HepG2 (cell line): Measurements from ENCODE around the gene KAZN. TPM values are rescaled to one million over a fixed set of nuclear protein-coding genes. Genes with fewer than 3 reads are reported as not detected.
A peak's percentile ranks its signal among the peaks of the same experiment; 100 is the strongest.

Experiments used
- FOXO1 ChIP-seq: sonication (generic); formaldehyde crosslinking; IDR thresholded peaks from 2 replicates; pipeline ENCODE4 v1.4.0; 2020; ENCODE audit warnings: missing genetic modification reagents
- GATA4 ChIP-seq: sonication (generic); IDR thresholded peaks from 2 replicates; pipeline ENCODE4 v1.6.1; 2016; ENCODE audit warnings: antibody characterized with exemption, low read depth, borderline replicate concordance
- KDM2A ChIP-seq: sonication (generic); formaldehyde crosslinking; IDR thresholded peaks from 2 replicates; pipeline ENCODE4 v1.4.0; 2020; ENCODE audit warnings: low read depth, missing genetic modification reagents, borderline replicate concordance
- KLF9 ChIP-seq: IDR thresholded peaks from 2 replicates; pipeline ENCODE4 v1.6.1; 2016; ENCODE audit warnings: low read depth
- MYNN ChIP-seq: sonication (generic); formaldehyde crosslinking; IDR thresholded peaks from 2 replicates; pipeline ENCODE4 v1.4.0; 2020; ENCODE audit warnings: mild to moderate bottlenecking, low read depth, missing genetic modification reagents
- RCOR2 ChIP-seq: IDR thresholded peaks from 2 replicates; pipeline ENCODE4 v1.6.1; 2016; ENCODE audit warnings: missing biosample characterization, missing genetic modification reagents
- SRSF1 ChIP-seq: fragments of 200-400 bp; formaldehyde crosslinking; optimal IDR thresholded peaks from 2 replicates; pipeline ENCODE3; 2017; ENCODE audit warnings: mild to moderate bottlenecking, low read depth, low read length, moderate library complexity
- ZNF354B ChIP-seq: sonication (generic); formaldehyde crosslinking; IDR thresholded peaks from 2 replicates; pipeline ENCODE4 v1.8.0; 2022; ENCODE audit warnings: mild to moderate bottlenecking, missing genetic modification reagents
- polyA plus RNA-seq, 8 experiments: library from polyadenylated mRNA; depleted of rRNA in 3 of 8; stranded (reverse) in 7 of 8; unstranded in 1 of 8; fragments of >200 nt; fragmentation: Illumina TruSeq in 4 of 8; extraction: Trizol in 4 of 8; gene quantifications; 2 replicates each; pipeline versions ENCODE4 v1.2.1 to v1.2.3, GENCODE V29; 2011 to 2016; ENCODE audit warnings: low read depth in 4 of 8, missing spikeins in 1 of 8, mixed read lengths in 1 of 8; ENCODE audit not compliant: insufficient read depth in 1 of 8
- total RNA-seq, 5 experiments: library from RNA; depleted of rRNA; stranded (reverse); fragments of >200 nt; fragmentation: Illumina TruSeq; extraction: Trizol; gene quantifications; 2 replicates each; pipeline ENCODE4 v1.2.3, GENCODE V29; 2016; ENCODE audit warnings: low read depth in 1 of 5
- TF ChIP-seq, protein P1 (sequence below): sonication (generic); formaldehyde crosslinking; IDR thresholded peaks from 2 replicates; pipeline ENCODE4 v1.4.0; 2020; ENCODE audit warnings: missing genetic modification reagents, borderline replicate concordance
- TF ChIP-seq, protein P2 (sequence below): IDR thresholded peaks from 2 replicates; pipeline ENCODE4 v1.6.1; 2012; ENCODE audit warnings: inconsistent platforms
- TF ChIP-seq, protein P3 (sequence below): sonication (generic); formaldehyde crosslinking; IDR thresholded peaks from 2 replicates; pipeline ENCODE4 v1.5.0; 2020; ENCODE audit warnings: mild to moderate bottlenecking, missing genetic modification reagents, moderate library complexity
- TF ChIP-seq, protein P4 (sequence below): sonication (generic); formaldehyde crosslinking; IDR thresholded peaks from 2 replicates; pipeline ENCODE4 v1.8.1; 2023; ENCODE audit warnings: missing genetic modification reagents, inconsistent platforms, borderline replicate concordance
- TF ChIP-seq, protein P5 (sequence below): sonication (generic); formaldehyde crosslinking; conservative IDR thresholded peaks from 2 replicates; pipeline ENCODE4 v1.8.0; 2022; ENCODE audit warnings: missing genetic modification reagents
- TF ChIP-seq, protein P6 (sequence below): sonication (generic); formaldehyde crosslinking; IDR thresholded peaks from 2 replicates; pipeline ENCODE4 v1.4.0; 2020; ENCODE audit warnings: missing genetic modification reagents, borderline replicate concordance

The KAZN gene
- total and polyA plus RNA-seq, 2 of the 13 experiments (the other 11 are each of a cell fraction or from before 2014, with no cell fraction given): 10.4 to 13.5 TPM

DNA sequence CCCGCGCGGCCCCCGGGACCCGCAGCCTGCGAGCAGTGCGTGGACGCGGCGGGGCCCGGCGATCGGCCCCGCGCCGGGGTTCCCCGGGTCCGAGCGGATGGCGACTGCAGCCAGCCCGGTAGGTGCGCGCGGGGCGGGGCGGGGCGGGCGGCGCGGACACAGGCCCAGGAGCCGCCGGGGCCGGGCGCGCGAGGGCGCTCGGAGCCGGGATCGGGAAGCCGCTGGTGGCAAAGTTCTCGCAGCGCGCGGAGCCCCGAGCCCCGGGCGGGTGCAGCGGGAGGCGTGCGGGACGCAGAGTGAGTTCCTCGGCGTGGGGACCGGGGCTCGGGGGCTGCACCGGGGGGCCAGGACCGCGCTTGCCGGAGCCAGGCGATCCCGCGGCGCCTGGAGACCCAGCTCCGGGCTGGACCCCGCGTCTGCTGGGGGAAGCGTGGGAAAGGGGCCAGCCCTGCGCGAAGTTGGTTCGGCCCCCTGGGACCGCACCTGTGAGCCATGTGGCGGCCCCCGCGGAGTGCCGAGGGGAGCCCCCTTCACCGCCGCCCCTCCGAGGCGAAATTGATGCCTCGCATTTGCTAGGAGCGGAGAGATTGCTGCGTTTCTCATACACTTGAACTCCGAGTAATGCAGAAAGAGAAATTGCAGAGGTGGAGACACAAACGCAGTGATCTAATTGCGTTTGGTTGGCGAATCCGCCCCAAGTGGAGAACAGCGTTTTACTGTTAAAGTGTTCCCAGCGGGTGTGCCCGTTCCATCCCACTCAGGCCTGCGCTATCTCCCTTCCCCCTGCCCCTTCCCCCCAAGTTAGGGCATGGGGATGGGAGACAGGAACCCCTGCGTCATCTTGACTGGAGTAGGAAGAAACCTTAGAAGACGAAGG, 326.2 kb downstream of the KAZN start (continued):
- TF ChIP-seq, protein P1, sequence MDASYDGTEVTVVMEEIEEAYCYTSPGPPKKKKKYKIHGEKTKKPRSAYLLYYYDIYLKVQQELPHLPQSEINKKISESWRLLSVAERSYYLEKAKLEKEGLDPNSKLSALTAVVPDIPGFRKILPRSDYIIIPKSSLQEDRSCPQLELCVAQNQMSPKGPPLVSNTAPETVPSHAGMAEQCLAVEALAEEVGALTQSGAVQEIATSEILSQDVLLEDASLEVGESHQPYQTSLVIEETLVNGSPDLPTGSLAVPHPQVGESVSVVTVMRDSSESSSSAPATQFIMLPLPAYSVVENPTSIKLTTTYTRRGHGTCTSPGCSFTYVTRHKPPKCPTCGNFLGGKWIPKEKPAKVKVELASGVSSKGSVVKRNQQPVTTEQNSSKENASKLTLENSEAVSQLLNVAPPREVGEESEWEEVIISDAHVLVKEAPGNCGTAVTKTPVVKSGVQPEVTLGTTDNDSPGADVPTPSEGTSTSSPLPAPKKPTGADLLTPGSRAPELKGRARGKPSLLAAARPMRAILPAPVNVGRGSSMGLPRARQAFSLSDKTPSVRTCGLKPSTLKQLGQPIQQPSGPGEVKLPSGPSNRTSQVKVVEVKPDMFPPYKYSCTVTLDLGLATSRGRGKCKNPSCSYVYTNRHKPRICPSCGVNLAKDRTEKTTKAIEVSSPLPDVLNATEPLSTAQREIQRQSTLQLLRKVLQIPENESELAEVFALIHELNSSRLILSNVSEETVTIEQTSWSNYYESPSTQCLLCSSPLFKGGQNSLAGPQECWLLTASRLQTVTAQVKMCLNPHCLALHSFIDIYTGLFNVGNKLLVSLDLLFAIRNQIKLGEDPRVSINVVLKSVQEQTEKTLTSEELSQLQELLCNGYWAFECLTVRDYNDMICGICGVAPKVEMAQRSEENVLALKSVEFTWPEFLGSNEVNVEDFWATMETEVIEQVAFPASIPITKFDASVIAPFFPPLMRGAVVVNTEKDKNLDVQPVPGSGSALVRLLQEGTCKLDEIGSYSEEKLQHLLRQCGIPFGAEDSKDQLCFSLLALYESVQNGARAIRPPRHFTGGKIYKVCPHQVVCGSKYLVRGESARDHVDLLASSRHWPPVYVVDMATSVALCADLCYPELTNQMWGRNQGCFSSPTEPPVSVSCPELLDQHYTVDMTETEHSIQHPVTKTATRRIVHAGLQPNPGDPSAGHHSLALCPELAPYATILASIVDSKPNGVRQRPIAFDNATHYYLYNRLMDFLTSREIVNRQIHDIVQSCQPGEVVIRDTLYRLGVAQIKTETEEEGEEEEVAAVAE (CRISPR knock-in tag): no peak
- TF ChIP-seq, protein P2, sequence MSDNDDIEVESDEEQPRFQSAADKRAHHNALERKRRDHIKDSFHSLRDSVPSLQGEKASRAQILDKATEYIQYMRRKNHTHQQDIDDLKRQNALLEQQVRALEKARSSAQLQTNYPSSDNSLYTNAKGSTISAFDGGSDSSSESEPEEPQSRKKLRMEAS: 0 out of 2 replicates have a peak, but pooled peaks have one; percentile 18
- no peak for TF ChIP-seq ZNF354B (CRISPR knock-in tag)
- TF ChIP-seq, protein P3, sequence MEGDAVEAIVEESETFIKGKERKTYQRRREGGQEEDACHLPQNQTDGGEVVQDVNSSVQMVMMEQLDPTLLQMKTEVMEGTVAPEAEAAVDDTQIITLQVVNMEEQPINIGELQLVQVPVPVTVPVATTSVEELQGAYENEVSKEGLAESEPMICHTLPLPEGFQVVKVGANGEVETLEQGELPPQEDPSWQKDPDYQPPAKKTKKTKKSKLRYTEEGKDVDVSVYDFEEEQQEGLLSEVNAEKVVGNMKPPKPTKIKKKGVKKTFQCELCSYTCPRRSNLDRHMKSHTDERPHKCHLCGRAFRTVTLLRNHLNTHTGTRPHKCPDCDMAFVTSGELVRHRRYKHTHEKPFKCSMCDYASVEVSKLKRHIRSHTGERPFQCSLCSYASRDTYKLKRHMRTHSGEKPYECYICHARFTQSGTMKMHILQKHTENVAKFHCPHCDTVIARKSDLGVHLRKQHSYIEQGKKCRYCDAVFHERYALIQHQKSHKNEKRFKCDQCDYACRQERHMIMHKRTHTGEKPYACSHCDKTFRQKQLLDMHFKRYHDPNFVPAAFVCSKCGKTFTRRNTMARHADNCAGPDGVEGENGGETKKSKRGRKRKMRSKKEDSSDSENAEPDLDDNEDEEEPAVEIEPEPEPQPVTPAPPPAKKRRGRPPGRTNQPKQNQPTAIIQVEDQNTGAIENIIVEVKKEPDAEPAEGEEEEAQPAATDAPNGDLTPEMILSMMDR: peak; percentile 43
- no peak for TF ChIP-seq MYNN (CRISPR knock-in tag)
- TF ChIP-seq, protein P4, sequence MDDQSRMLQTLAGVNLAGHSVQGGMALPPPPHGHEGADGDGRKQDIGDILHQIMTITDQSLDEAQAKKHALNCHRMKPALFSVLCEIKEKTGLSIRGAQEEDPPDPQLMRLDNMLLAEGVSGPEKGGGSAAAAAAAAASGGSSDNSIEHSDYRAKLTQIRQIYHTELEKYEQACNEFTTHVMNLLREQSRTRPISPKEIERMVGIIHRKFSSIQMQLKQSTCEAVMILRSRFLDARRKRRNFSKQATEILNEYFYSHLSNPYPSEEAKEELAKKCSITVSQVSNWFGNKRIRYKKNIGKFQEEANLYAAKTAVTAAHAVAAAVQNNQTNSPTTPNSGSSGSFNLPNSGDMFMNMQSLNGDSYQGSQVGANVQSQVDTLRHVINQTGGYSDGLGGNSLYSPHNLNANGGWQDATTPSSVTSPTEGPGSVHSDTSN (CRISPR knock-in tag): no peak
- TF ChIP-seq, protein P5, sequence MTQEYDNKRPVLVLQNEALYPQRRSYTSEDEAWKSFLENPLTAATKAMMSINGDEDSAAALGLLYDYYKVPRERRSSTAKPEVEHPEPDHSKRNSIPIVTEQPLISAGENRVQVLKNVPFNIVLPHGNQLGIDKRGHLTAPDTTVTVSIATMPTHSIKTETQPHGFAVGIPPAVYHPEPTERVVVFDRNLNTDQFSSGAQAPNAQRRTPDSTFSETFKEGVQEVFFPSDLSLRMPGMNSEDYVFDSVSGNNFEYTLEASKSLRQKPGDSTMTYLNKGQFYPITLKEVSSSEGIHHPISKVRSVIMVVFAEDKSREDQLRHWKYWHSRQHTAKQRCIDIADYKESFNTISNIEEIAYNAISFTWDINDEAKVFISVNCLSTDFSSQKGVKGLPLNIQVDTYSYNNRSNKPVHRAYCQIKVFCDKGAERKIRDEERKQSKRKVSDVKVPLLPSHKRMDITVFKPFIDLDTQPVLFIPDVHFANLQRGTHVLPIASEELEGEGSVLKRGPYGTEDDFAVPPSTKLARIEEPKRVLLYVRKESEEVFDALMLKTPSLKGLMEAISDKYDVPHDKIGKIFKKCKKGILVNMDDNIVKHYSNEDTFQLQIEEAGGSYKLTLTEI (CRISPR knock-in tag): no peak
- no peak for TF ChIP-seq RCOR2 (CRISPR knock-in tag)
- TF ChIP-seq KDM2A (CRISPR knock-in tag): 0 out of 2 replicates have a peak, but pooled peaks have one; percentile 11
- no peak for TF ChIP-seq KLF9 (CRISPR knock-in tag)
- TF ChIP-seq, protein P6, sequence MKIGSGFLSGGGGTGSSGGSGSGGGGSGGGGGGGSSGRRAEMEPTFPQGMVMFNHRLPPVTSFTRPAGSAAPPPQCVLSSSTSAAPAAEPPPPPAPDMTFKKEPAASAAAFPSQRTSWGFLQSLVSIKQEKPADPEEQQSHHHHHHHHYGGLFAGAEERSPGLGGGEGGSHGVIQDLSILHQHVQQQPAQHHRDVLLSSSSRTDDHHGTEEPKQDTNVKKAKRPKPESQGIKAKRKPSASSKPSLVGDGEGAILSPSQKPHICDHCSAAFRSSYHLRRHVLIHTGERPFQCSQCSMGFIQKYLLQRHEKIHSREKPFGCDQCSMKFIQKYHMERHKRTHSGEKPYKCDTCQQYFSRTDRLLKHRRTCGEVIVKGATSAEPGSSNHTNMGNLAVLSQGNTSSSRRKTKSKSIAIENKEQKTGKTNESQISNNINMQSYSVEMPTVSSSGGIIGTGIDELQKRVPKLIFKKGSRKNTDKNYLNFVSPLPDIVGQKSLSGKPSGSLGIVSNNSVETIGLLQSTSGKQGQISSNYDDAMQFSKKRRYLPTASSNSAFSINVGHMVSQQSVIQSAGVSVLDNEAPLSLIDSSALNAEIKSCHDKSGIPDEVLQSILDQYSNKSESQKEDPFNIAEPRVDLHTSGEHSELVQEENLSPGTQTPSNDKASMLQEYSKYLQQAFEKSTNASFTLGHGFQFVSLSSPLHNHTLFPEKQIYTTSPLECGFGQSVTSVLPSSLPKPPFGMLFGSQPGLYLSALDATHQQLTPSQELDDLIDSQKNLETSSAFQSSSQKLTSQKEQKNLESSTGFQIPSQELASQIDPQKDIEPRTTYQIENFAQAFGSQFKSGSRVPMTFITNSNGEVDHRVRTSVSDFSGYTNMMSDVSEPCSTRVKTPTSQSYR (CRISPR knock-in tag): peak; percentile 31; the same call in 1 of the 2 replicates
- no peak for TF ChIP-seq FOXO1
- TF ChIP-seq SRSF1: no peak
- no peak for TF ChIP-seq GATA4
